HEK293T (cell line): ENCODE results near the gene ELL.

Experiments used
- ARNT ChIP-seq: fragments of 450-650 bp; IDR thresholded peaks from 2 replicates; pipeline ENCODE4 v1.6.1; 2017; ENCODE audit warnings: mild to moderate bottlenecking
- HDGF ChIP-seq: fragments of 450-650 bp; IDR thresholded peaks from 2 replicates; pipeline ENCODE4 v1.6.1; 2017; ENCODE audit warnings: antibody characterized with exemption, borderline replicate concordance
- NFRKB ChIP-seq: fragments of 450-650 bp; IDR thresholded peaks from 2 replicates; pipeline ENCODE4 v1.6.1; 2016; ENCODE audit warnings: mild to moderate bottlenecking, moderate library complexity
- SUZ12 ChIP-seq: fragments of 450-650 bp; IDR thresholded peaks from 2 replicates; pipeline ENCODE4 v1.6.1; 2016; ENCODE audit warnings: mild to moderate bottlenecking
- ZNF384 ChIP-seq: fragments of 450-650 bp; IDR thresholded peaks from 2 replicates; pipeline ENCODE4 v1.6.1; 2016

GRCh38 chr19:18473003-18473705 is 48.7 kb downstream of the ELL start:
- no peak for TF ChIP-seq SUZ12
- TF ChIP-seq HDGF, result no peak
- TF ChIP-seq ZNF384, result no peak
- TF ChIP-seq ARNT, result no peak
- no peak for TF ChIP-seq NFRKB
